ENCODE measurements around the gene MAGI1. TPM values are rescaled to one million over a fixed set of nuclear protein-coding genes. Genes with fewer than 3 reads are reported as not detected.

Gene MAGI1
- total RNA-seq, 1 donor from 2014 or later: not detected

GRCh38 chr3:65584002-65584401 is 454.7 kb downstream of the MAGI1 start:
- Mint-ChIP-seq H3K27me3 (no peaks in the 10 kb centered on the region), H3K36me3 (ENCODE audit: low read depth) (no peaks in the 10 kb centered on the region), H3K9me3 (no peaks in the 10 kb centered on the region), H3K4me1 (no peaks in the 10 kb centered on the region), H3K4me3 (no peak overlapping the region), H3K27ac (no peak overlapping the region)
- ATAC-seq (ENCODE audit: low read depth) (no peak), DNase-seq (no peak)
- intact Hi-C loops (cut with micrococcal nuclease): no loop called here
- CTCF ChIA-PET: interaction anchor here (0.6 kb wide), 1 partner anchor 126 kb away, joined by 4 read pairs; no protein-coding TSS in a partner anchor
- POLR2A ChIA-PET: no interaction called here
- no peak for TF ChIP-seq CTCF (IDR thresholded peaks at IDR 0.05)

GRCh38 chr3:65583188-65583587 is 455.5 kb downstream of the MAGI1 start:
- Mint-ChIP-seq H3K4me3 (no peak overlapping the region), H3K9me3 (no peaks in the 10 kb centered on the region), H3K4me1 (no peaks in the 10 kb centered on the region), H3K27ac (no peak overlapping the region), H3K27me3 (no peaks in the 10 kb centered on the region), H3K36me3 (ENCODE audit: low read depth) (no peaks in the 10 kb centered on the region)
- CTCF ChIA-PET: no interaction called here
- intact Hi-C loops (cut with micrococcal nuclease): no loop called here
- TF ChIP-seq CTCF (IDR thresholded peaks at IDR 0.05): no peak
- POLR2A ChIA-PET: no interaction called here
- DNase-seq: no peak
- ATAC-seq (ENCODE audit: low read depth): no peak

GRCh38 chr3:65582012-65582717 is 456.6 kb downstream of the MAGI1 start:
- DNase-seq (no peak), ATAC-seq (ENCODE audit: low read depth) (no peak)
- Mint-ChIP-seq H3K9me3 (no peaks in the 10 kb centered on the region), H3K36me3 (ENCODE audit: low read depth) (no peaks in the 10 kb centered on the region), H3K4me1 (no peaks in the 10 kb centered on the region), H3K27ac (no peak overlapping the region), H3K27me3 (no peaks in the 10 kb centered on the region), H3K4me3 (no peak overlapping the region)
- ChIA-PET CTCF (no interaction called here), POLR2A (no interaction called here)
- no peak for TF ChIP-seq CTCF (IDR thresholded peaks at IDR 0.05)
- intact Hi-C loops (cut with micrococcal nuclease): no loop called here

GRCh38 chr3:65581313-65581712 is 457.4 kb downstream of the MAGI1 start:
- Mint-ChIP-seq H3K27ac (no peak overlapping the region), H3K36me3 (ENCODE audit: low read depth) (no peaks in the 10 kb centered on the region), H3K9me3 (no peaks in the 10 kb centered on the region), H3K27me3 (no peaks in the 10 kb centered on the region), H3K4me1 (no peaks in the 10 kb centered on the region), H3K4me3 (no peak overlapping the region)
- no peak for TF ChIP-seq CTCF (IDR thresholded peaks at IDR 0.05)
- intact Hi-C loops (cut with micrococcal nuclease): no loop called here
- DNase-seq (no peak), ATAC-seq (ENCODE audit: low read depth) (no peak)
- ChIA-PET CTCF (no interaction called here), POLR2A (no interaction called here)

GRCh38 chr3:65578861-65579260 is 459.9 kb downstream of the MAGI1 start:
- Mint-ChIP-seq H3K27ac (no peak overlapping the region), H3K36me3 (ENCODE audit: low read depth) (no peaks in the 10 kb centered on the region), H3K27me3 (no peaks in the 10 kb centered on the region), H3K4me1 (no peaks in the 10 kb centered on the region), H3K9me3 (no peaks in the 10 kb centered on the region), H3K4me3 (no peak overlapping the region)
- no peak for DNase-seq
- no peak for TF ChIP-seq CTCF (IDR thresholded peaks at IDR 0.05)
- ChIA-PET CTCF (no interaction called here), POLR2A (no interaction called here)
- no peak for ATAC-seq (ENCODE audit: low read depth)
- intact Hi-C loops (cut with micrococcal nuclease): no loop called here

Data from activated B cell treated with CpG ODN at 0.5 μM for 24 hours (primary cell).